GM12878 (cell line): Measurements from ENCODE around the gene MRPL44. TPM values are rescaled to one million over a fixed set of nuclear protein-coding genes. Genes with fewer than 3 reads are reported as not detected.

Source experiments
- ATAC-seq: fragments of 200-7000 bp; cut with Tn5 transposase; 3 replicates; pipeline ENCODE4 v1.9.1; 2020; ENCODE audit warnings: mild to moderate bottlenecking, moderate library complexity
- BruUV-seq: library from RNA; stranded (reverse); fragments of 400-500 nt; replicated peaks from 2 replicates; lab custom pipeline; 2021; lab: Mats Ljungman, UMichigan
- CTCF ChIA-PET: fragments of 300-600 bp; sonication (Branson Sonifier 250); formaldehyde crosslinking; extraction: SDS; loops from one replicate; lab custom pipeline; 2021; ENCODE audit warnings: inconsistent platforms; lab: Yijun Ruan, JAX
- POLR2A ChIA-PET: fragments of 350-600 bp; formaldehyde crosslinking; extraction: SDS; loops from one replicate; lab custom pipeline; 2021; ENCODE audit warnings: inconsistent platforms; lab: Charles Lee
- RAD21 ChIA-PET: fragments of 300-600 bp; sonication (Branson Sonifier 250); formaldehyde crosslinking; loops from one replicate; lab custom pipeline; 2023; ENCODE audit warnings: antibody characterized with exemption; ENCODE audit not compliant: unreplicated experiment; lab: Charles Lee
- SMC1A ChIA-PET: fragments of 300-600 bp; sonication (Branson Sonifier 250); formaldehyde crosslinking; loops from one replicate; lab custom pipeline; 2023; ENCODE audit not compliant: unreplicated experiment, uncharacterized antibody; lab: Charles Lee
- DNase-seq: peaks from one replicate; pipeline ENCODE4 v3.0.0-alpha.2; 2011; ENCODE audit warnings: low read depth, low spot score
- FAIRE-seq: peaks from 3 replicates; lab custom pipeline; 2011; peaks lifted over from hg19 to GRCh38; lab: Jason Lieb, UNC
- H2AFZ ChIP-seq: 2 replicates; pipeline ENCODE4 v1.6.0; 2011; ENCODE audit warnings: low read depth, low read length, control low read depth; ENCODE audit not compliant: control insufficient read depth
- H3K27ac ChIP-seq: 2 replicates; pipeline ENCODE4 v1.5.1; 2011; ENCODE audit warnings: control low read depth; ENCODE audit not compliant: control insufficient read depth, insufficient read depth
- H3K27me3 ChIP-seq, 2 experiments: replicated peaks in 1 of 2; 2 replicates each; pipeline versions ENCODE4 v1.6.0 to v1.6.1; 2011; ENCODE audit warnings: low read length in 1 of 2; ENCODE audit not compliant: control insufficient read depth in 2 of 2, insufficient read depth in 2 of 2
- H3K36me3 ChIP-seq, 2 experiments: 2 replicates each; pipeline ENCODE4 v1.5.1; 2011; ENCODE audit warnings: low read length in 1 of 2; ENCODE audit not compliant: control insufficient read depth in 2 of 2, insufficient read depth in 2 of 2
- H3K4me1 ChIP-seq: 2 replicates; pipeline ENCODE4 v1.6.1; 2011; ENCODE audit warnings: mild to moderate bottlenecking, low read length, moderate library complexity, mixed read lengths; ENCODE audit not compliant: control insufficient read depth, insufficient read depth
- H3K4me2 ChIP-seq: 2 replicates; pipeline ENCODE4 v1.6.0; 2011; ENCODE audit warnings: control low read depth; ENCODE audit not compliant: control insufficient read depth, insufficient read depth
- H3K4me3 ChIP-seq: fragments of 200-600 bp; sonication (generic); 2 replicates; pipeline ENCODE4 v1.5.1; 2016
- H3K79me2 ChIP-seq: 2 replicates; pipeline ENCODE4 v1.6.0; 2011; ENCODE audit warnings: low read length; ENCODE audit not compliant: control insufficient read depth, insufficient read depth
- H3K9ac ChIP-seq: 2 replicates; pipeline ENCODE4 v1.8.0; 2011; ENCODE audit warnings: low read length, control low read depth, mixed read lengths; ENCODE audit not compliant: control insufficient read depth, insufficient read depth
- H3K9me3 ChIP-seq: replicated peaks from 3 replicates; pipeline ENCODE4 v1.5.1; 2011; ENCODE audit warnings: mild to moderate bottlenecking, low read length; ENCODE audit not compliant: control insufficient read depth, insufficient read depth
- H4K20me1 ChIP-seq: 2 replicates; pipeline ENCODE4 v1.6.0; 2011; ENCODE audit not compliant: control insufficient read depth, insufficient read depth
- WGBS: methylation state at CpG from one replicate; pipeline ENCODE4 v1.1.6; 2016; ENCODE audit warnings: low lambda C conversion rate; ENCODE audit not compliant: insufficient replicate concordance, insufficient coverage; ENCODE audit errors: missing lambda C conversion rate; 5-methylcytosine and 5-hydroxymethylcytosine counted together
- in situ Hi-C: fragments of 300-500 bp; cut with MboI; formaldehyde crosslinking; loops from 9 replicates; pipeline ENCODE4 v1.14.3; 2018; ENCODE audit warnings: mixed read lengths
- intact Hi-C: fragments of 100-400 bp; cut with micrococcal nuclease; formaldehyde crosslinking; loops from one replicate; pipeline ENCODE4 v1.14.2; 2022; ENCODE audit not compliant: unreplicated experiment
- polyA plus RNA-seq, 11 experiments: library from polyadenylated mRNA; depleted of rRNA in 4 of 11; unstranded in 6 of 11; stranded (reverse) in 5 of 11; fragments of >200 nt; fragmentation: Nextera tagmentation in 4 of 11; fragmentation: Illumina TruSeq in 1 of 11; extraction: Ambion mirVana in 4 of 11; extraction: Trizol in 1 of 11; gene quantifications; 1 replicate in 1 of 11; 2 replicates in 10 of 11; pipeline versions ENCODE4 v1.2.1 to v1.2.3, GENCODE V29; 2011 to 2016; ENCODE audit warnings: inconsistent platforms in 2 of 11, missing spikeins in 2 of 11, low read depth in 1 of 11
- total RNA-seq, 4 experiments: library from RNA; depleted of rRNA in 3 of 4; stranded (reverse); fragments of >200 nt in 3 of 4; fragmentation: Illumina TruSeq in 1 of 4; extraction: Trizol in 1 of 4; gene quantifications; 2 replicates each; pipeline versions ENCODE4 v1.2.1 to v1.2.3, GENCODE V29; 2013 to 2021
- TF ChIP-seq, protein P1 (sequence below): IDR thresholded peaks from 2 replicates; pipeline ENCODE4 v1.6.1; 2012; ENCODE audit warnings: mild to moderate bottlenecking, low read depth, low read length
- TF ChIP-seq, protein P2 (sequence below): fragments of 450-650 bp; IDR thresholded peaks from 2 replicates; pipeline ENCODE4 v1.6.1; 2016; ENCODE audit warnings: mild to moderate bottlenecking, moderate library complexity, borderline replicate concordance

The MRPL44 gene
- total and polyA plus RNA-seq, 10 of the 15 experiments (the other 5 are each of a cell fraction or from before 2014, with no cell fraction given) = 18.3 to 44.3 (median 37.5) TPM

DNA sequence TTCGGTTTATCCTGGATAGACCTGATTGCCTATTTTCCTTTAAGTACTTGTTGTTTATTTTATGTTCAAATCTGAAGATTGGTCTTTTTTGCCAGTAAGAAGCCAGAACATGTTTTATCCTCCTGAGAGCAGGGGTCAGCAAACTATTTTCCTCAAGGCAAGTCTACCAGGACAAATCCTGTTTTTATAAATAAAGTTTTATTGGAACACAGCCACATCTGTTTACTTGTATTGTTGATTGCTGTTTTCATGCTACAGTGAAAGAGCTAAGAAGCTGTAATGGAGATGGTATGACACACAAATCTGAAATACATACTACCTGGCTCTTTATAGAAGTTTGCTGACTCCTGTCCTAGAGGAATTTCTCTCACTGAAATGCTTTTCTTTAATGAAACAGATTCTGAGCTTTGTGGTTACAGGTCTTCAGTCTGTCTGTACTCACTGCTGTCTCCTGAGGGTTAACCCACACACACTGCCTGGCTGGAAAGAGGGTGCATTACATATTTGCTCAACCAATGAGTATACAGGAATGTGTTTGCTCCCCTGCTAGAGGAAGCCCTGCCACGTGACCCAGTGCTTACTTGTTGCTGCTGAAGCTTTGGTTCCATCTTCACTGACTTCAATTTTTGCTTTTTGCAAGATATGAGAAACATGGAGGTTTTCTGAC, 22.6 kb downstream of the MRPL44 start:
- Histone ChIP-seq H3K9ac (no peak overlapping the region), H3K27ac (no peak overlapping the region), H3K4me3 (no peak overlapping the region), H3K27me3 (no peaks in the 10 kb centered on the region; a peak in 2 of 4 replicates), H3K4me2 (no peak overlapping the region), H3K79me2 (no peaks in the 10 kb centered on the region), H3K36me3 (no peaks in the 10 kb centered on the region), H4K20me1 (no peaks in the 10 kb centered on the region), H2AFZ (no peak overlapping the region), H3K9me3 (no peaks in the 10 kb centered on the region), H3K4me1 (no peaks in the 10 kb centered on the region)
- ChIA-PET SMC1A (interaction anchor here (1.0 to 1.9 kb wide), 4 partner anchors 10 to 304 kb away, joined by 3 to 15 read pairs (median 4); no protein-coding TSS in a partner anchor), CTCF (interaction anchor here (0.5 to 3.6 kb wide), 5 partner anchors 9 to 376 kb away, joined by 3 to 30 read pairs (median 5); no protein-coding TSS in a partner anchor), RAD21 (interaction anchor here (2.9 kb wide), 1 partner anchor 10 kb away, joined by 9 read pairs; no protein-coding TSS in a partner anchor), POLR2A (no interaction called here)
- 50% methylated on average over 2 of the region's 2 CpGs for WGBS
- TF ChIP-seq, protein P1, sequence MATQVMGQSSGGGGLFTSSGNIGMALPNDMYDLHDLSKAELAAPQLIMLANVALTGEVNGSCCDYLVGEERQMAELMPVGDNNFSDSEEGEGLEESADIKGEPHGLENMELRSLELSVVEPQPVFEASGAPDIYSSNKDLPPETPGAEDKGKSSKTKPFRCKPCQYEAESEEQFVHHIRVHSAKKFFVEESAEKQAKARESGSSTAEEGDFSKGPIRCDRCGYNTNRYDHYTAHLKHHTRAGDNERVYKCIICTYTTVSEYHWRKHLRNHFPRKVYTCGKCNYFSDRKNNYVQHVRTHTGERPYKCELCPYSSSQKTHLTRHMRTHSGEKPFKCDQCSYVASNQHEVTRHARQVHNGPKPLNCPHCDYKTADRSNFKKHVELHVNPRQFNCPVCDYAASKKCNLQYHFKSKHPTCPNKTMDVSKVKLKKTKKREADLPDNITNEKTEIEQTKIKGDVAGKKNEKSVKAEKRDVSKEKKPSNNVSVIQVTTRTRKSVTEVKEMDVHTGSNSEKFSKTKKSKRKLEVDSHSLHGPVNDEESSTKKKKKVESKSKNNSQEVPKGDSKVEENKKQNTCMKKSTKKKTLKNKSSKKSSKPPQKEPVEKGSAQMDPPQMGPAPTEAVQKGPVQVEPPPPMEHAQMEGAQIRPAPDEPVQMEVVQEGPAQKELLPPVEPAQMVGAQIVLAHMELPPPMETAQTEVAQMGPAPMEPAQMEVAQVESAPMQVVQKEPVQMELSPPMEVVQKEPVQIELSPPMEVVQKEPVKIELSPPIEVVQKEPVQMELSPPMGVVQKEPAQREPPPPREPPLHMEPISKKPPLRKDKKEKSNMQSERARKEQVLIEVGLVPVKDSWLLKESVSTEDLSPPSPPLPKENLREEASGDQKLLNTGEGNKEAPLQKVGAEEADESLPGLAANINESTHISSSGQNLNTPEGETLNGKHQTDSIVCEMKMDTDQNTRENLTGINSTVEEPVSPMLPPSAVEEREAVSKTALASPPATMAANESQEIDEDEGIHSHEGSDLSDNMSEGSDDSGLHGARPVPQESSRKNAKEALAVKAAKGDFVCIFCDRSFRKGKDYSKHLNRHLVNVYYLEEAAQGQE = no peak
- TF ChIP-seq, protein P2, sequence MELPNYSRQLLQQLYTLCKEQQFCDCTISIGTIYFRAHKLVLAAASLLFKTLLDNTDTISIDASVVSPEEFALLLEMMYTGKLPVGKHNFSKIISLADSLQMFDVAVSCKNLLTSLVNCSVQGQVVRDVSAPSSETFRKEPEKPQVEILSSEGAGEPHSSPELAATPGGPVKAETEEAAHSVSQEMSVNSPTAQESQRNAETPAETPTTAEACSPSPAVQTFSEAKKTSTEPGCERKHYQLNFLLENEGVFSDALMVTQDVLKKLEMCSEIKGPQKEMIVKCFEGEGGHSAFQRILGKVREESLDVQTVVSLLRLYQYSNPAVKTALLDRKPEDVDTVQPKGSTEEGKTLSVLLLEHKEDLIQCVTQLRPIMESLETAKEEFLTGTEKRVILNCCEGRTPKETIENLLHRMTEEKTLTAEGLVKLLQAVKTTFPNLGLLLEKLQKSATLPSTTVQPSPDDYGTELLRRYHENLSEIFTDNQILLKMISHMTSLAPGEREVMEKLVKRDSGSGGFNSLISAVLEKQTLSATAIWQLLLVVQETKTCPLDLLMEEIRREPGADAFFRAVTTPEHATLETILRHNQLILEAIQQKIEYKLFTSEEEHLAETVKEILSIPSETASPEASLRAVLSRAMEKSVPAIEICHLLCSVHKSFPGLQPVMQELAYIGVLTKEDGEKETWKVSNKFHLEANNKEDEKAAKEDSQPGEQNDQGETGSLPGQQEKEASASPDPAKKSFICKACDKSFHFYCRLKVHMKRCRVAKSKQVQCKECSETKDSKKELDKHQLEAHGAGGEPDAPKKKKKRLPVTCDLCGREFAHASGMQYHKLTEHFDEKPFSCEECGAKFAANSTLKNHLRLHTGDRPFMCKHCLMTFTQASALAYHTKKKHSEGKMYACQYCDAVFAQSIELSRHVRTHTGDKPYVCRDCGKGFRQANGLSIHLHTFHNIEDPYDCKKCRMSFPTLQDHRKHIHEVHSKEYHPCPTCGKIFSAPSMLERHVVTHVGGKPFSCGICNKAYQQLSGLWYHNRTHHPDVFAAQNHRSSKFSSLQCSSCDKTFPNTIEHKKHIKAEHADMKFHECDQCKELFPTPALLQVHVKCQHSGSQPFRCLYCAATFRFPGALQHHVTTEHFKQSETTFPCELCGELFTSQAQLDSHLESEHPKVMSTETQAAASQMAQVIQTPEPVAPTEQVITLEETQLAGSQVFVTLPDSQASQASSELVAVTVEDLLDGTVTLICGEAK = peak; percentile 79
- DNase-seq (no peak), FAIRE-seq (no peak), ATAC-seq (no peak)
- intact Hi-C loops (loop anchor here (10.0 kb wide), 2 partner anchors 665 to 795 kb away; no protein-coding TSS in a partner anchor), in situ Hi-C loops (loop anchor here (25.0 kb wide), 1 partner anchor 657 kb away; no protein-coding TSS in a partner anchor)
- no TSS peak for BruUV-seq
